Hematopoietic multipotent progenitor cell (in vitro differentiated cells): ENCODE results near the gene TRIM14. TPM values are rescaled to one million over a fixed set of nuclear protein-coding genes. Genes with fewer than 3 reads are reported as not detected.

ENCODE experiments used
- DNase-seq, 3 donors: peaks; one replicate each; pipeline ENCODE4 v3.0.0-alpha.2; 2011 to 2015; ENCODE audit warnings: low read depth in 2 of 3, low spot score in 2 of 3
- total RNA-seq: library from RNA; depleted of rRNA; stranded (reverse); fragments of >200 nt; gene quantifications from one replicate; pipeline ENCODE4 v1.2.3, GENCODE V29; 2012

Gene TRIM14, protein sequence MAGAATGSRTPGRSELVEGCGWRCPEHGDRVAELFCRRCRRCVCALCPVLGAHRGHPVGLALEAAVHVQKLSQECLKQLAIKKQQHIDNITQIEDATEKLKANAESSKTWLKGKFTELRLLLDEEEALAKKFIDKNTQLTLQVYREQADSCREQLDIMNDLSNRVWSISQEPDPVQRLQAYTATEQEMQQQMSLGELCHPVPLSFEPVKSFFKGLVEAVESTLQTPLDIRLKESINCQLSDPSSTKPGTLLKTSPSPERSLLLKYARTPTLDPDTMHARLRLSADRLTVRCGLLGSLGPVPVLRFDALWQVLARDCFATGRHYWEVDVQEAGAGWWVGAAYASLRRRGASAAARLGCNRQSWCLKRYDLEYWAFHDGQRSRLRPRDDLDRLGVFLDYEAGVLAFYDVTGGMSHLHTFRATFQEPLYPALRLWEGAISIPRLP
- 33.4 TPM for total RNA-seq

DNA sequence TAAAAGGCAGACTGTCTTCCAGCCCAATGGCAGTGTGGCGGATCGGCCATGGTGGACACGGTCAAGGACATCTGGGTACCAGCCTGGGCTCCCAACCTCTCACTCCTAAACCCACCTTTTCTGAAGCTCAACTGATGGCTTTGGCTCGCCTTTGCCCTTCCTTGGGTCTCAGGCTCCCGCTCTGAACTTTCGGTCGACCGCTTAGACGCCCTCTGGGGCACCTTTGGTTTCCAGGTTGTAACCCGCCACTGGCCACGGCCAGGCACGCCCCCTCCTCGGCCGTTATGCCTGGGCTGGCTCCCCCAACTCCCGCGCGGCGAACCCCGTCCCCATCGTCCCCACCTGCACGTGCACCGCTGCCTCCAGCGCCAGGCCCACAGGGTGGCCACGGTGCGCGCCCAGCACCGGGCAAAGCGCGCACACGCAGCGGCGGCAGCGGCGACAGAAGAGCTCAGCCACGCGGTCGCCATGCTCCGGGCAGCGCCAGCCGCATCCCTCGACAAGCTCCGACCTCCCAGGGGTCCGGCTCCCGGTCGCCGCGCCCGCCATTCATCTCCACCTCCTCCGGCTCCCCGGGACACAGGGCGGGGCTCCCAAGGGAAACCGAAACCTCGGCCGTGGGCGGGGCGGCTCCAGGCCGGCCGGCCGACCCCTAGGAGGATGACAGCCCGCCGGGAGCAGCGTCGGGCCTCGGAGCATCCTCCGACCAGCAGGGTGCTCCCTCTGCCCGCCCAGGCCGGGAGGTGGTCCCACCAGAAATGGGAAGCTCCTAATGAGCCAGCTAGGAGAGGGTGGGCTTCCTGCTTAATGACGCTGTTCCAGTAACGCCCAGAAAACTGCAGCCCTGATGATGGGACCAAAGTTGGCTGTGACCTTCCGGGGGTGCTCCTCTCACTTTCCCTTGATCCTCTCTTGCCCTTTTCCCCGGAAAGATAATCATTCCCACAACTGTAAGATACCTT is at the start of gene TRIM14:
TSS of gene TRIM14 (minus strand) at position 583 of the 962 bp plus-strand sequence. CDS start at position 549, 34 bp downstream.
- peak in 2 of 3 donors; percentile 44 to 58 for DNase-seq

DNA sequence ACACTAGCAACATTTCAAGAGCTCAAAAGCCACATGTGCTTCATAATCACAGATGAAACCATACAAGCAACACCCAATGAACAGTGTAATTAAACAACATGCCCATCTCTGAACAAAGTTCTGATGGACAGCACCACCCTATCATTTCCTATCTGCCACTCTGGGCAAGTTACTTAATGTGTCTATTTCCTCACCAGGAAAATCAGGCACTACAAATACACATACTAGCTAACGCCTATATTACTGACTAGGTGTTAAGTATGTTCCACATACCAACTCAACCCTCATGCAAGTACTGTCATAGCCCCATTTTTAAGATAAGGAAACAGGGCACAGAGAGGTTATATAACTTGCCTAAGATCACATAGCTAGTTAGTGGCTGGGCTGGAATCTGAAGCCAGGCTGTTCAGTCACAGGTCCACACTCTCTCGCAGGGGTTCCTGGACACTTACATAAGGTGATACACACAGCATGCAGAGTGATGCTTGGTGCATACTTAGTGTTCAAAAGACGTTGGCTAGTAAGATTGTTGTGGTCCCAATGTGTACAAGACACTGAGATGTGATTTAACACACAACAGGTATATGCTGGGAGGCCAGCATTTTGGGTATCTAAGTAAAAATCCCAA is 49.2 kb upstream of the TRIM14 start:
- no peak for DNase-seq

DNA sequence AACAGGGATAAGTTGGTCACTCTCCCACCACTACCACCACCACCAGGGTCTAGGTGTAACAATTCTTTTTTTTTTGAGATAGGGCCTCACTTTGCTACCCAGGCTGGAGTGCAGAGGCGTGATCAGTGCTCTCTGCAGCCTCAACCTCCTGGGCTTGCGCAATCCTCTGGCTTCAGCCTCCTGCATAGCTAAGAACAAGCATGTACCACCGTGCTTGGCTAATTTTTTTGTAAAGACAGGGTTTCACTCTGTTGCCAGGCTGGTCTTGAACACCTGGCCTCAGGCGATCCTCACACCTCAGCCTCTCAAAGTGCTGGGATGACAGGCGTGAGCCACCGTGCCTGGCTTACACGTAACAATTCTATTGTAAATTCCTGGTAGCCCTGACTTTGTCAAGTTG is 45.9 kb upstream of the TRIM14 start:
- no peak for DNase-seq

DNA sequence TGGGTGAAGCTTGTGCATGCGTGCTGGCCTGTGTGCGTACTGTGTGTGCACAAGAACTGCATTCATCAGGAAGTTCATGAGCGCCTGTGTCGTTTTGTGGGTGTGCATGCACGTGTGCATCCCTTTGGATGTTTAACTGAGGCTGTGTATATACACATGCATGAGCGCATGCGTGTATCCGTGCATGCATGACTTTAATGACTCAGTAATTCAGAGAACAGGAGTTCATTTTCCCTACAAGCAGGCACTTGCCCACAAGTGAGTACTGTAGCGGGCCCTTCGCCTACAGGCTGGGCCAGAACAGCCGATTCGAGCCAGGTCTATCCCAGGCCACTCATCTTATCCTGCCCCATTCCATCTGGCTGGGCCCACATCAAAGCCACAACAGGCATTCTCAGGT is 43.6 kb upstream of the TRIM14 start:
- DNase-seq: no peak

DNA sequence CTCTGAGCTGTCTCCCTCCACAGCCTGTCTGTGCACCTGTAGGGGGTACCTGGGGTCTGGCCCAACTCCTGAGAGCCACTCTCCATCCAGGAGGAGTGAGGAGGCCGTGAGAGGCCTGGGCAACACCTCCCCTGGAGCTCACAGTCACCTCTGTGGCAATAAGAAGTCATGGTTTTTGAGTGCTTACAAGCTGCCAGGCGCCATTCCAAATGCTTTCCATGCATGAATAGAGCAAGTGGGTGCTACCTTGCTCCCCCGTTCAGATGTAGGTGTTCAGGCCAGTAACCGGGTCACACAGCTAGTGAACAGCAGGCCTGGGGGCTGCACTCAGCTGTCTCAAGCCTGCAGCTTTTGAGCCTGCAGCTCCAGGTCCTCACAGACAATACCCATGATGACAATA is 42.8 kb upstream of the TRIM14 start:
- no peak for DNase-seq

DNA sequence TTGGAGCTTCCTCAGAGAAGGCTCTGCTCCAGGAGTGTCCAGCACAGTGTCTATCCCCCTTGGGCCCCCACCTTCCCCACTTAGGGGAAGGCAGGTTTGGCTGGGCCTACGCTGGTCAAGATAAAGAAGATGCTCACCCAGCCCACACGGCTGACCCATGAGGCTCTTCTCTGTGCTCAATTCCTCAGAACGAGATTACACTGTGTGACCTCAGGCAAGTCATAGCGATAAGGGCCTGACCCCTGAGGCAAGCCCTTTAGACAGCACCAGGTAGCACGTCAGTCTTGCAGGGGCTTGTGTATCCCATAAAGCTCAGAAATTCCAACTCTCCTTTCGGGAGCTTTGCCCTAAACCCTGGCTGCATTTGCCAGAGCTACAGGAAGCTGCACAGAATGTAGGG is 40.8 kb upstream of the TRIM14 start:
- no peak for DNase-seq

DNA sequence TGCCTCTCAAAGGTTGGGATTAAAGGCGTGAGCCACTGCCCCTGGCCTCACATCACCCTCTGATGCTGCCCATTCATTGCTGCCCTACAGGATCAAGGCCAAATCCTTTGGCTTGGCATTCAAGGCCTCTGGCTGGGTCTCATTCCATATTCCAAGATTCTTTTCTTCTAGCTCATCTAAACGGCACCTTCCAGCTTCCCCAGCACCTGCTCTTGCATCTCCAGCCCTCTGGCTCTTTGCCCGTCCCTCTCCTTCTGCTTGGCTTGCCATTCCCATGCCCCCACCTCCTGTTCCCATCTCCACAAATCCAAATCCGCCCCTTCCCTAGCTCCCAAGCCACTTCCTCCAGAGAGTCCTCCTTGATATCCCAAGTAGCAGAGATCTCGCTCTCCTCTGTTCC is 40.3 kb upstream of the TRIM14 start:
- no peak for DNase-seq

DNA sequence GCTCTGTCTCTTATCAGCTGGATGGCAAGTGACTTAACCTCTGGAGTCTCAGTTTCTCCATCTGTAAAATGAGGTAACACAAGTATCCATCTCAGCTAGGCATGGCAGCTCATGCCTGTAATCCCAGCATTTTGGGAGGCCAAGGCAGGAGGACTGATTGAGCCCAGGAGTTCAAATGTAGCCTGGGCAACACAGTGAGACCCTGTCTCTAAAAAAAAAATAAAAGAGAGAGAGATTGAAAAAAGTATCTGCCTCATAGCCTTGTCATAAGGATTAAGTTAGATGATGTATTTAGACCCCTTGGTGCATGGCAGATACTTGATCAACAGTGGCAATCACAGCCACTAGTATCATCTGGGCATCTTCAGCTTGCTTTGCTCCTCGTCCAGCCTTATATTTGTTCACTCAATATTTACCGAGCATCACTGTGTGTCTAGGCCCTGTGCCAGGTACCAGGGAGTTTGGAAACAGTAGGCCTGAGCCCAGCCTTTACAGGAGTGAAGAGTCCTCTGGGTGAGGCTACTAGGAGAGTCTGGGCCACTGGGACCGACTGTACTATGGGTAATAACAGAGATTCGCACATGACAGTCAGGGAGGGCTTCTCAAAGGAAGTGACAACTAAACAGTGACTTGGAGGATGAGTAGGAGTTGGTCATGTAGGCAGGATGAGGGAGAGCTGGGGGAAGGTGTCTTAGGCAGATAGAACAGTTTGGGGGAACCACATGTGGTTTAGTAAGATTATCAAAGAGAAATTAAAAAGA is 39.2 kb upstream of the TRIM14 start:
- no peak for DNase-seq

DNA sequence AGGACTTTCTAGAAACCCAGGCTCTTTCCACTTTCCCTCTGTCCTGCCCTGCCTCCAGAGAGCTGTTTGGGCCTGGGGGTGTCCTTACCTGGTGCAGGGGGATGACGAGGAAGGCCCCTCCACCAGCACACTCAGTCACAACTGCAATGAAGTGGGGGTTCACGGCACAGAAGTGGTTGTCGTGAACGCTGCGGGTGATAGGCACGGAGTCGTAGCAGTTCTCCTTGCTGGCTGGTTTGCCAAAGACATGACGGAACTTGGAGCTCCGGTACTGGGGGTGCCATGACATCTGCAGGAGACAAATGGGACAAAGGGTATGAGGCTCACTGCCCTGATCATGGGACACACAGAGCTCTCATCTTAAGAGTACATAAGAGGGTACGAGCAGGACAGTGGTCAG is 38.4 kb upstream of the TRIM14 start:
- no peak for DNase-seq

DNA sequence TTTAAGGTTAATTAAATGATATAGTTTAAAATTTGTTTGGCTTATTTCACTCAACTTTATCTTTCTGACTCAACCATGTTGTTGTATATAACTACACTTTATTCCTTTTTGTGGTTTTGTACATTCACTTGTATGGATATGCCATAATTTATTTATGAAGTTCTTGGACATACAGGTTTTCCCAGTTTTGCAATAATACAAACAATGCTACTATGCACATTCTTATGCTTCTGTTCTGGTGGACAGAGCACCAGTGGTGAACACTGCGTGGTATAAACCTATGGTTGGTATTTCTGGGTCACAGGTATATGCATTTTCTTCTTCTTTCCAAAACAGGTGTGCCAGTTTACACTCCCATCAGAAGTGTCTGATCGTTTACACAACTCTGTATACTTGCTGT is 35.7 kb upstream of the TRIM14 start:
- no peak for DNase-seq

DNA sequence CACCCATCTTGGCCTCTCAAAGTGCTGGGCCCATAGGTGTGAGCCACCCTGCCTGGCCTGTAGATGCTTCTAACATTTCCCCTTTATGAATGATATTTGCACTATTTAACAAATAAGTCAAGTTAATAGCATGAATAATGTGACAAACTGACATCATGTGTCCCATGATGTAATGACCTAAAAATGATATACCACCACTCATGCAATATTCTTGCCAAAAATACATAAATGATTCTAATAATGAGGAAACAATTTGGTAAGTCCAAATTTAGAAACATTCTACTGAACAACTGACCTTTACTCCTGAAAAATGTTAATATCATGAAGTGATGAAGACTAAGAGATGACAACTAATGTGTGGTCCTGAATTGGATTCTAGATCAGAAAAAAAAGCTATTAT is 33.5 kb upstream of the TRIM14 start:
- no peak for DNase-seq

DNA sequence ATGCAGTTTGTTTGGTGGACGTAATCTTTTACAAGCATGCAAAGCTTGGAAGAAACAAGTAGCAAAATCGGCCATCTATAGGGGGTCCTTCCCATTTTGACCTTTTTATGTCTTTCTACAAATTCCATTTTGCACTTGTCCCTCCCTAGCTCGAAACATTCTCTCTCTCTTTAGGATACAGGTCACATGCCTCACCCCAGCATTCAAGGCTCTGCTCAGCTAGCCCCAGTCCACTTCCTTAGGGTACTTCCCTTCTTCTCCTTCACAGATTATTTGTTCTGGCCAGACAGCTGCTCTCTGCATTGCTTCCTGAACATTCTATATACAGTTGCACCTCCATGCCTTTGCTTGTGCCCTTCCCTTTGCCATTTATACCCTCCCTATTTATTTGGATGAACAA is 31.7 kb upstream of the TRIM14 start:
- no peak for DNase-seq

DNA sequence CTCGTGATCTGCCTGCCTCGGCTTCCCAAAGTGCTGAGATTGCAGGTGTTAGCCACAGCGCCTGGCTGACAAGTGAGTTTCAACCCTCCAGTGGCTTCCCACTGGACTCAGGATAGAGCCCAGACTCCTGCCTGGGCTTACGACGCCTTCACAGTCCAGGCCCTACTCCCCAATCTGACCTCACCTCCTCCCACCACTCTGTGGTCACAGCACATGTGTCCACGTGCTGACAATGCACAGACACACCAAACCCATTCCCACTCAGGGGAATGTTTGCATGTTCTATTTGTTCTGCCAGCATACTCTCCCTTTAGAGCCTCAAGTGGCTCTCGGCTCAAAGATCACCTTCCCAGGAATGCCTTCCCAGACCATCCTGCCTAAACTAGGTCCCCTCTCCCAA is 31.1 kb upstream of the TRIM14 start:
- no peak for DNase-seq

DNA sequence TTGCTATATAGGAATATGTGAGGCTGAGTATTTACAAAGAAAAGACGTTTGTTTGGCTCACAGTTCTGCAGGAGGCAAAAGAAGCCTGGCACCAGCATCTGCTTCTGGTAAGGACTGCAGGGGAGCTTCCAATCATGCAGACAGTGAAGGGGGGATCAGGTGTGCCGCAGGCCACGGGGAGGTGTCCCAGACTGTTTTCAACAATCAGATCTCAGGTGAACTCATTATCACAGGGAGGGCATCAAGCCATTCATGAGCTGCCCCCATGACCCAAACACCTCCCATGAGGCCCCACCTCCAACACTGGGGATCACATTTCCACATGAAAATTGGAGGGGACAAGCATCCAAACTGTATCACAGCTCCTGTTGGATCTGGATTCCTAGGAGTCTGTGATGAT is 30.4 kb upstream of the TRIM14 start:
- DNase-seq: no peak

DNA sequence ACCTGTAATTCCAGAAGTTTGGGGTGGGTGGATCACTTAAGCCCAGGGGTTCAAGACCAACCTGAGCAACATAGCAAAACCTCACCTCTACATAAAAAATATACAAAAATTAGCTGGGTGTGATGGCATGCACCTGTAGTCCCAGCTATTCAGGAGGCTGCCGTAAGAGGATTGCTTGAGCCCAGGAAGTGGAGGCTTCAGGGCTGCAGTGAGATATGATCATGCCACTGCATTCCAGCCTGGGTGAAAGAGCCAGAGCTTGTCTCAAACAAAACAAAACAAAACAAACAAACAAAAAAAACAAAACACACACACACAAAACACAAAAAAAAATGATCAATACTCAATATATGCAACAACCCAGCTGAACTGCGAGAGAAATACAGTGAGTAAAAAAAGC is 29.5 kb upstream of the TRIM14 start:
- no peak for DNase-seq

DNA sequence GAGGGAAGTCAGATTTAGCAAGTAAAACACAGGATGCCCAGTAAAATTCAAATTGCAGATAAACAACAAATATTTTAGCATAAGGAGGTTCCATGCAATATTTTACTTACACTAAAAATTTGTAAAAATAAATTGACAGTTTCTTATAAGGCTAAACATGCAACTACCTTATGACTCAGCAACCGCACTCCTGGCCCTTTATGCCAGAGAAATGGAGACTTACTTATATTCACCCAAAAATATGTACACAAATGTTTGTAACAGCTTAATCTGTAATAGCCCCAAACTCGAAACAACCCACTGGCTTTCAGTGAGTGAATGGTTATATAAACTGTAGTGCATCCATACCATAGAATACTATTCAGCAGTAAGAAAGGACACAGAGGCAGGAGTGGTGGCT is 28.6 kb upstream of the TRIM14 start:
- no peak for DNase-seq

DNA sequence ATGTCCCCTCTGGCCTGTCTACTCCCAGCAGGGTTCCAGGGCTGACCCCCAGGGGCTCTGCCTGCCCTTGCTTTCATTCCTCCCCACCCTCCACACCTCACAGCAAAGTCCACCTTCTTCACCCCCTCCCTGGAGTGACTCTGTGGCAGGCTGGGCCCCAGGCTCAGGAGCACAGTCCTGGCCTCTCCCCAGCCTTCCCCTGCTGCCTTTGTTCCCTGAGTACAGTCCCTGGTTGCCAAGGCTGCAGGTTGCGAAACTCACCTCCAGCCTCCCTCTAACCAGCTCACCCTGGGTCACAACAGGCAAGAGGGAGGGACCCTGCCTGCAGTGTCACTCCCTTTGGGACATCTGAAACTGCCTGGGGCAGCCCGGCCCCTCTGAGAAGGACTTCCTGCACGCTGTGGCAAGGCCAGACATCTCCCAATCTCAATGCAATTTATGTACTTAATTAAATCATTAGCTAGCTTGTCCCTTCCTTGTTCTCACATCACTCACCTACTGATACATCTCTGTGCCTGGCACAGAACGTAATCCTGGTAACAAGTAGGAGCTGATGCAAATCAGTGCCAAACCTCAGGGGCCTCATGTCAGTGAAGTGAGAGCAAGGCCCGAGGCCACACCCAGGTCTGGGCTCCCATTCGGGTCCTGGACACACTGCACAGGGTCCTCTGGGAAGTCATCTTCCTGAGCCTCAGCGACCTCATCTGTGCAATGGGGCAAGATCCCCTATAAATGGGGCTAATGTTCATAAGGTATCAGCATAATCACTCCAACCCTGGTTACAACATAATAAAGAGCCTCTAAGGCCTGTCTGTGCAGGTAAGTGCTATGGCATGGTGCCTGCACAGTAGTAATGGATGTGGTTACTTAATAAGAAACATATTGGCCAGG is 27.3 kb upstream of the TRIM14 start:
- peak in 2 of 3 donors; percentile 9 to 13 for DNase-seq

DNA sequence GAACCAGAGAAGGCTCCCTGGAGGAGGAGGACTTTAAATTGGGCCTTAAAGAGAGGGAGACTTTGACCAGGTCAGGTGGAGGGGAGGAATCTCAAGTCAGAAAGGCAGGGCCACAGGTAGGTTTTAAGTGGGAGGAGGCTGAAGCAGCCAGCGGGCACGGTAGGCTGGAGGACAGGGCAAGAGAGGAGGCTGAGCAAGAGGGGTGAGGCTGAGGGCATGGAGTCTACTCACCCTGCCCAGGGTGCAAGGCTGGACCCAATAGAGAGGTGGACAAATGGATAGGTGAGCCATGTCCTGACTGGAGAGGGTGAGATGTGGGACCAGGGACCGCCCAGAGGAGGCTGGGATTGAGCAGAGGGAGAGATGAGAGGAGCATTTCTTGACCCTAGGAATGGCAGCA is 25.6 kb upstream of the TRIM14 start:
- no peak for DNase-seq

DNA sequence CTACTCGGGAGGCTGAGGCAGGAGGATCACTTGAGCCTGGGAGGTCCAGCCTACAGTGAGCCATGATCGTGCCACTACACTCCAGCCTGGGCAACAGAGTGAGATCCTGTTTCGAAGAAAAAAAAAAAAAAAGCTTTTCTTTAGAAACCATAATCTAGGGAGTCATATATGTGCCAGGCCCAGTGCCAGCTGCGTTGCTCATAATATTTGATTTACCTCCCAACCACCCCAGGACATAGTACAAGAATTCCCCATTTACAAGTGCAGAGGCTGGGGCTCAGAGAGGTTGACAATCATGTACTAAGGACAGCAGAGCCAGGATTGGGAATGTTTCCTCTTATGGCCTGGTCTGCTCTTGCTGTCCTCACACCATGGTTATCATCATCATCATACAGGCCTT is 25.1 kb upstream of the TRIM14 start:
- no peak for DNase-seq
